Heart right ventricle (tissue), 16 donors: ENCODE measurements around the gene IKZF2. TPM values are rescaled to one million over a fixed set of nuclear protein-coding genes. Genes with fewer than 3 reads are reported as not detected.

Experiments used
- ATAC-seq, 8 donors: fragments of 200-7000 bp; cut with Tn5 transposase; one replicate each; pipeline ENCODE4 v1.9.1; 2020; ENCODE audit warnings: mild to moderate bottlenecking in 8 of 8, moderate library complexity in 8 of 8, moderate number of reproducible peaks in 1 of 8
- DNase-seq, 2 donors: peaks; one replicate each; pipeline ENCODE4 v3.0.0-alpha.2; 2020
- H3K27ac ChIP-seq, 10 donors: fragments of 200-600 bp; sonication (generic) in 2 of 10; one replicate each; pipeline versions ENCODE4 v1.5.0 to v1.8.0; 2020 to 2022; ENCODE audit warnings: mild to moderate bottlenecking in 3 of 10
- H3K27me3 ChIP-seq, 7 donors: fragments of 200-600 bp; one replicate each; pipeline ENCODE4 v1.8.0; 2021 to 2022; ENCODE audit warnings: mild to moderate bottlenecking in 2 of 7
- H3K36me3 ChIP-seq, 9 donors: fragments of 200-600 bp; sonication (generic) in 1 of 9; one replicate each; pipeline versions ENCODE4 v1.5.0 to v1.8.0; 2020 to 2022; ENCODE audit warnings: mild to moderate bottlenecking in 2 of 9
- H3K4me1 ChIP-seq, 9 donors: fragments of 200-600 bp; sonication (generic) in 1 of 9; one replicate each; pipeline versions ENCODE4 v1.5.0 to v1.8.0; 2020 to 2022; ENCODE audit warnings: mild to moderate bottlenecking in 4 of 9
- H3K4me3 ChIP-seq, 10 donors: fragments of 200-600 bp; sonication (generic) in 2 of 10; one replicate each; pipeline versions ENCODE4 v1.5.0 to v1.8.0; 2020 to 2022; ENCODE audit warnings: mild to moderate bottlenecking in 7 of 10, moderate library complexity in 2 of 10
- H3K9me3 ChIP-seq, 11 donors: fragments of 200-600 bp in 10 of 11; sonication (generic) in 2 of 11; one replicate each; pipeline versions ENCODE4 v1.5.0 to v1.8.0; 2013 to 2022; ENCODE audit warnings: mild to moderate bottlenecking in 2 of 11, control low read depth in 1 of 11, moderate library complexity in 1 of 11
- WGBS, 2 donors: extraction: QIAGEN DNeasy Blood & Tissue Kit; methylation state at CpG; one replicate each; pipeline ENCODE4 v1.1.7; 2013; ENCODE audit warnings: inconsistent platforms in 1 of 2; 5-methylcytosine and 5-hydroxymethylcytosine counted together
- intact Hi-C, 10 donors: fragments of 100-400 bp; cut with DNase I; formaldehyde crosslinking; loops; one replicate each; pipeline versions ENCODE4 v1.11.1 to v1.14.2; 2022
- polyA plus RNA-seq, 2 donors: library from polyadenylated mRNA; stranded (reverse); fragments of 200-250 nt; gene quantifications; one replicate each; pipeline ENCODE4 v1.2.3, GENCODE V29; 2013
- total RNA-seq, 10 donors: library from RNA; stranded (reverse); fragmentation: NEBNext Ultra II Directional in 3 of 10; extraction: Animal tissue kit (Norgen Biotek cat#: 25700) in 3 of 10; gene quantifications; one replicate each; pipeline versions ENCODE4 v1.2.1 to v1.2.4, GENCODE V29; 2021 to 2023
- TF ChIP-seq, protein P1 (sequence below), 9 donors: fragments of 200-600 bp; sonication (generic) in 2 of 9; IDR thresholded peaks; one replicate each; pipeline versions ENCODE4 v1.5.0 to v1.8.0; 2021 to 2022; ENCODE audit warnings: antibody characterized with exemption in 9 of 9, mild to moderate bottlenecking in 5 of 9, moderate library complexity in 1 of 9
- donor health status: Arrhythmogenic right ventricular cardiomyopathy.
- donor health status: ischemic (EF 13 %, LVEDD 7.1; RV severe dilation, severe dysfunction).
- donor health status: healthy with polysubstance abuse.
- donor health status: DM: no; HTN: yes; CAD: no.
- donor health status: DM: no; HTN: no; CAD: no.
- donor health status: ischemic (EF 25% LVEDD 6.9; RV normal size, moderate dysfunction).
- donor health status: ischemic (EF 25% LVEDD 5.7; RV mildly dilated, moderate dysfunction).
- donor health status: healthy.
- donor health status: DM: yes; HTN: yes; CAD: no.
- donor health status: Ischemic cardiomyopathy.
- donor health status: ischemic (EF 35%, LVEDD 5.7; RV mildly dilated, moderate dysfunction).
- donor health status: nonischemic (EF 11% LVEDD 7.7; RV severe dilation, severe dysfunction).
- donor health status: DM: yes; HTN: yes; CAD: no.
- donor health status: PGD.
- donor health status: ischemic (EF 29% LVEDD 5.4; RV normal size, mild dysfunction).
- donor health status: nonischemic (EF 23%, LVEDD 6.1; RV moderate dilation, normal function).

The IKZF2 gene
- total and polyA plus RNA-seq, 12 donors: 0.36 to 8.1 (median 5.9) TPM

DNA sequence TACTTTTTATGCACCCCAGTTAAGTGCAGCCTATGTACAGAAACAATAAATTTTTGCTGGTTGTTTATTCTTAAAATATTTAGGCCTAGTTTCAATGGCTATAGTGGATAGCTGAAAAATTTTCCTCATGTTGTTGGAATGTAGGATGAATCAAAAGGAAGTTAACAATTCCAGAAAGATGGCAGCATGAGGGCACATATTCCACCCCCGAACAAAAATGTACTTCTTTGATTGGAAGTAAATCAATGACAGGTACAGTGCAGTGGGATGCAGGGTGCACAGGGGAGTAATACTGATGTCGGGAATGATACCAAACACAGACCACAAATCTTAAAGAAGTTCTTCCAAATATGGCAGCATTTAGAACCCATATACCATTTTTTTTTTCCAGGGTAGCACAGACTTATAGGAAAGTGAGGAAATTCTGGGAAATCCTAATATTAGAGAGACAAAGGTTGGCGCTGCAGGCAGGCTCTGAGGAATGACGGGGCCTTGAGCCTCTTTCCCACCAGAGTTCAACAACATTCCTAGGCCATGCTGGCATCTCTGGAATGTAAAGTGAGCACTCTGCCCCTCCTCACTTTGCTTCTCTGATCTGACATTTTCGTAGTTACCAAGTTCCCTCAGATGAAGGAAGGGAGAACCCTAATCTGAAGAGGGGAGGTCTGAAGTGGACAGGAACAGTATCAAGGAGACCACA is 36.6 kb upstream of the IKZF2 start:
- Histone ChIP-seq H3K4me3 (no peak overlapping the region), H3K9me3 (peaks cover 0 to 6% (median 0%) of the 10 kb centered on the region in 11 donors), H3K27ac (no peak overlapping the region), H3K36me3 (no peaks in the 10 kb centered on the region), H3K4me1 (peaks cover 0 to 3% (median 0%) of the 10 kb centered on the region in 9 donors), H3K27me3 (no peaks in the 10 kb centered on the region)
- ATAC-seq (no peak), DNase-seq (no peak)
- TF ChIP-seq, protein P1, sequence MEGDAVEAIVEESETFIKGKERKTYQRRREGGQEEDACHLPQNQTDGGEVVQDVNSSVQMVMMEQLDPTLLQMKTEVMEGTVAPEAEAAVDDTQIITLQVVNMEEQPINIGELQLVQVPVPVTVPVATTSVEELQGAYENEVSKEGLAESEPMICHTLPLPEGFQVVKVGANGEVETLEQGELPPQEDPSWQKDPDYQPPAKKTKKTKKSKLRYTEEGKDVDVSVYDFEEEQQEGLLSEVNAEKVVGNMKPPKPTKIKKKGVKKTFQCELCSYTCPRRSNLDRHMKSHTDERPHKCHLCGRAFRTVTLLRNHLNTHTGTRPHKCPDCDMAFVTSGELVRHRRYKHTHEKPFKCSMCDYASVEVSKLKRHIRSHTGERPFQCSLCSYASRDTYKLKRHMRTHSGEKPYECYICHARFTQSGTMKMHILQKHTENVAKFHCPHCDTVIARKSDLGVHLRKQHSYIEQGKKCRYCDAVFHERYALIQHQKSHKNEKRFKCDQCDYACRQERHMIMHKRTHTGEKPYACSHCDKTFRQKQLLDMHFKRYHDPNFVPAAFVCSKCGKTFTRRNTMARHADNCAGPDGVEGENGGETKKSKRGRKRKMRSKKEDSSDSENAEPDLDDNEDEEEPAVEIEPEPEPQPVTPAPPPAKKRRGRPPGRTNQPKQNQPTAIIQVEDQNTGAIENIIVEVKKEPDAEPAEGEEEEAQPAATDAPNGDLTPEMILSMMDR (IDR thresholded peaks at IDR 0.05): no peak
- intact Hi-C loops: no loop called here
- WGBS, 2 donors: 21 to 34% methylated on average over 5 of the region's 5 CpGs

DNA sequence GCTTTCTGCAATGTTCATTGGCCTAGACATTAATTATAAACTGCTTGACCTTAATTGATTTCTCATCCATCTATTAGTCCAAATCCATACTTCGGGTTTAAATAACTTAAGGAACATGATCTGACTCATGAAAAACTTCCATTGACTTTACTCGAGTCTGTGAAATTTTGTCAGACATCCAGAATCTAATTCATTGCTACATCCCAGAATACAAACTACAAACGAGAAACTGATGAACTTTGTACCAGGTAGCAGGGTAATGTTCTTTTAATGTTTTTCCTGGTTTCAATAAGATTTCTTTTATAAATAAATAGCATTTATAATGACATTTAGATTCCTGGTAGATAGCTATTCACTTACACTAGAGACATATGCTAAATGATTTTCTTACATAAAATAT is 36.0 kb upstream of the IKZF2 start:
- no peaks in the 10 kb centered on the region for H3K36me3 ChIP-seq
- 60 to 63% methylated on average over 3 of the region's 3 CpGs for WGBS, 2 donors
- intact Hi-C loops: no loop called here
- ATAC-seq (no peak), DNase-seq (no peak)
- no peaks in the 10 kb centered on the region for H3K27me3 ChIP-seq
- peaks cover 0 to 3% (median 0%) of the 10 kb centered on the region in 9 donors for H3K4me1 ChIP-seq
- H3K9me3 ChIP-seq: peaks cover 0 to 6% (median 0%) of the 10 kb centered on the region in 11 donors
- no peak overlapping the region for H3K27ac ChIP-seq
- TF ChIP-seq, protein P1 (IDR thresholded peaks at IDR 0.05): no peak
- H3K4me3 ChIP-seq: no peak overlapping the region

DNA sequence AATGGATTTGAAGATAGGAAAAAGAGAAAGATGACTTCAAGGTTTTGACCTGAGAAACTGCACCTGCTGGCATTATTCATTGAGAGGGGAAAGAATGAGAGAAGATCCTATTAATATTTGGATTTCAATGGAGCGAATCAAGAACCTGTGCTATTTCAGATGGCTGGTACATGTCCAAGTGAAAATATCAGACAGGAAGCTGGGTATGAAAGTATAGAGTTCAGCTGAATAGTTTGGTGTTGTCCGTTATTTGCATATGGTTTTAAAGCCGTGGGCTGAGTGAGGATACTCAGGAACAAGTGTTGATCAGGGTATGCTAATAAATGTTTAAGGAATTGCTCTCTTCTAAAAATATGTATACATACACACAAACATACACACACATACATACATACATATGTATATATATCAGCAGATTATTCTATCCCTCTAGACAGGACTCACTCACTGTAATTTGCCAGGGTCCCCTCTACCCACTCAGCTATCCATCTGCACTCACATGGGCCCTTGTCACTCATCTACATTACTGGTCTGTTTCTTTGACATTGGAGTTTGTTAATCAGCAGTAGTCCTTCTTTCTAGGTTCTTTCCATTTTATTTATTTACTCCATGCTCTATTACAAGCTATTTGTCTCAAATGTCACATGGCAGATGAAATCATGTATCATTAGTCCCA is 33.9 kb upstream of the IKZF2 start:
- Histone ChIP-seq H3K4me1 (peaks cover 0 to 3% (median 0%) of the 10 kb centered on the region in 9 donors), H3K27me3 (no peaks in the 10 kb centered on the region), H3K36me3 (no peaks in the 10 kb centered on the region), H3K4me3 (no peak overlapping the region), H3K27ac (no peak overlapping the region), H3K9me3 (no peaks in the 10 kb centered on the region)
- ATAC-seq (no peak), DNase-seq (no peak)
- TF ChIP-seq, protein P1 (IDR thresholded peaks at IDR 0.05): no peak
- intact Hi-C loops: no loop called here
- WGBS, 2 donors: 79 to 83% methylated on average over 3 of the region's 3 CpGs

DNA sequence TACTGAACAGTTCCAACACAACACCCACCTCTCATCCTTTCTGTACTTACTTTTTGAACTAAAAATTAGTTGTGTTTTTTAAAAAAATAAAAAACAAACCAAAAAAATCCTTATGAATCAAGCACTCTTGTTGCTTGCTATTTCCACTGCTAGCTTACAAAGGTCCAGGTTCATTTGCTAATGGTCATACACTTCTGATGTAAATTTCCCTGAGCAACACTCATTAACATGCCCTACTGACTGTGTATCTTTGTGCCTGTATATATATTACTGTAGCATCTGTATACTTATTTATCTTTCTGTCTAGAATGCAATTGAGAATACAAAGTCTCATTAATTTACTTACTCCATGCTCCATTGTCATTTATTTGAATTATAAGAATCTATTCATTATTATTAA is 30.3 kb upstream of the IKZF2 start:
- no peak overlapping the region for H3K27ac ChIP-seq
- TF ChIP-seq, protein P1 (IDR thresholded peaks at IDR 0.05): no peak
- H3K36me3 ChIP-seq: no peaks in the 10 kb centered on the region
- no peak overlapping the region for H3K4me3 ChIP-seq
- H3K9me3 ChIP-seq: no peaks in the 10 kb centered on the region
- intact Hi-C loops: no loop called here
- H3K4me1 ChIP-seq: no peaks in the 10 kb centered on the region
- ATAC-seq (no peak), DNase-seq (no peak)
- no peaks in the 10 kb centered on the region for H3K27me3 ChIP-seq
